NK-92 (cell line): Measurements from ENCODE around the gene WIPF2.

ENCODE experiments used
- DNase-seq: peaks from one replicate; lab custom pipeline; 2025; ENCODE audit not compliant: unreplicated experiment; lab: John Stamatoyannopoulos, UW

The WIPF2 gene

GRCh38 chr17:40312893-40313667, 94.0 kb downstream of the WIPF2 start:
- no peak for DNase-seq

GRCh38 chr17:40313668-40314583, 94.8 kb downstream of the WIPF2 start:
- DNase-seq, result no peak

GRCh38 chr17:40314584-40314956, 95.5 kb downstream of the WIPF2 start:
- DNase-seq, result no peak

- DNase-seq, result no peak
Measured at GRCh38 chr17:40315206-40315605, 96.1 kb downstream of the WIPF2 start.

- DNase-seq, result no peak
Measured at GRCh38 chr17:40315678-40316570, 96.8 kb downstream of the WIPF2 start.

GRCh38 chr17:40316571-40317344, 97.7 kb downstream of the WIPF2 start:
- DNase-seq, result no peak

- DNase-seq, result no peak
Measured at GRCh38 chr17:40317345-40317873, 98.3 kb downstream of the WIPF2 start.

- DNase-seq, result no peak
Measured at GRCh38 chr17:40317880-40318829, 99.1 kb downstream of the WIPF2 start.

GRCh38 chr17:40318830-40319391, 99.8 kb downstream of the WIPF2 start:
- DNase-seq, result no peak

GRCh38 chr17:40319651-40320540, 100.8 kb downstream of the WIPF2 start:
- no peak for DNase-seq

- DNase-seq, result no peak
Measured at GRCh38 chr17:40320756-40321523, 101.8 kb downstream of the WIPF2 start.

- DNase-seq, result no peak
Measured at GRCh38 chr17:40321524-40321929, 102.4 kb downstream of the WIPF2 start.

- DNase-seq, result no peak
Measured at GRCh38 chr17:40321961-40322357, 102.9 kb downstream of the WIPF2 start.

- DNase-seq, result peak; percentile 81
Measured at GRCh38 chr17:40322358-40323315, 103.5 kb downstream of the WIPF2 start.
